Caki2 (cell line): ENCODE data around the gene NNT. TPM values are rescaled to one million over a fixed set of nuclear protein-coding genes. Genes with fewer than 3 reads are reported as not detected.
A peak's percentile ranks its signal among the peaks of the same experiment; 100 is the strongest.
"Not testable (repeated sequence)": the region's sequence is repeated elsewhere in the genome, so short reads cannot be mapped to it uniquely, and the experiment has no call there.

Experiments used
- DNase-seq: peaks from one replicate; pipeline ENCODE4 v3.0.0-alpha.2; 2015; ENCODE audit warnings: low read depth
- in situ Hi-C: cut with HindIII; loops from 2 replicates; pipeline ENCODE4 v1.10.0; 2016; ENCODE audit warnings: low sequenced_read_pairs, low pct_unique_long_range_greater_than_20kb, mixed read lengths
- total RNA-seq: library from RNA; depleted of rRNA; stranded (reverse); fragments of >200 nt; shearing (Covaris generic); gene quantifications from 2 replicates; pipeline ENCODE4 v1.2.3, GENCODE V29; 2014; ENCODE audit warnings: low replicate concordance

The NNT gene
- total RNA-seq, 1 experiment from 2014 or later, result 32.5 TPM

GRCh38 chr5:43683884-43684471 lies 81.0 kb downstream of the NNT start:
- in situ Hi-C loops, result no loop called here
- no peak for DNase-seq

GRCh38 chr5:43685252-43685950 lies 82.4 kb downstream of the NNT start:
- no peak for DNase-seq
- in situ Hi-C loops, result no loop called here

- DNase-seq, result no peak
- in situ Hi-C loops, result no loop called here
These were observed 84.3 kb downstream of the NNT start for GRCh38 chr5:43687275-43687674.

- no peak for DNase-seq
- in situ Hi-C loops, result no loop called here
These were observed 88.3 kb downstream of the NNT start for GRCh38 chr5:43691275-43691674.

- in situ Hi-C loops, result no loop called here
- no peak for DNase-seq
These were observed 88.9 kb downstream of the NNT start for GRCh38 chr5:43691893-43692292.

- in situ Hi-C loops, result no loop called here
These were observed 90.4 kb downstream of the NNT start for GRCh38 chr5:43693411-43693810.

GRCh38 chr5:43694027-43694426 lies 91.0 kb downstream of the NNT start:
- in situ Hi-C loops, result no loop called here
- no peak for DNase-seq

More at GRCh38 chr5:43693411-43693810, 90.4 kb downstream of the NNT start:
- DNase-seq, result no peak

GRCh38 chr5:43696444-43696843 lies 93.5 kb downstream of the NNT start:
- in situ Hi-C loops, DNase-seq: not testable (repeated sequence)

GRCh38 chr5:43699910-43700309 lies 96.9 kb downstream of the NNT start:
- DNase-seq, result no peak
- in situ Hi-C loops, result no loop called here

GRCh38 chr5:43700601-43701000 lies 97.6 kb downstream of the NNT start:
- in situ Hi-C loops, result no loop called here

GRCh38 chr5:43701227-43701626 lies 98.2 kb downstream of the NNT start:
- in situ Hi-C loops, result no loop called here
- no peak for DNase-seq

More at GRCh38 chr5:43700601-43701000, 97.6 kb downstream of the NNT start:
- DNase-seq, result no peak

GRCh38 chr5:43702293-43702692 lies 99.3 kb downstream of the NNT start:
- DNase-seq, result no peak
- in situ Hi-C loops, result no loop called here

- in situ Hi-C loops, result no loop called here
- no peak for DNase-seq
These were observed 99.8 kb downstream of the NNT start for GRCh38 chr5:43702815-43703214.

GRCh38 chr5:43704243-43704642 lies 101.3 kb downstream of the NNT start:
- in situ Hi-C loops, result no loop called here
- DNase-seq, result no peak

GRCh38 chr5:43706576-43706975 lies 103.6 kb downstream of the NNT start:
- in situ Hi-C loops, DNase-seq: not testable (repeated sequence)

- peak; percentile 29 for DNase-seq
These were observed 108.5 kb downstream of the NNT start for GRCh38 chr5:43711496-43711895.

GRCh38 chr5:43712081-43712480 lies 109.1 kb downstream of the NNT start:
- DNase-seq, result no peak
- in situ Hi-C loops, result no loop called here

More at GRCh38 chr5:43711496-43711895, 108.5 kb downstream of the NNT start:
- in situ Hi-C loops, result no loop called here

- in situ Hi-C loops, DNase-seq: not testable (repeated sequence)
These were observed 116.8 kb downstream of the NNT start for GRCh38 chr5:43719783-43720182.

- in situ Hi-C loops, result no loop called here
- no peak for DNase-seq
These were observed 125.6 kb downstream of the NNT start for GRCh38 chr5:43728581-43728980.
